GM18858 (cell line): ENCODE data around the gene ERP29.
A peak's percentile ranks its signal among the peaks of the same experiment; 100 is the strongest.
"Not testable (repeated sequence)": the region's sequence is repeated elsewhere in the genome, so short reads cannot be mapped to it uniquely, and the experiment has no call there.

Experiments
- ATAC-seq: cut with Tn5 transposase; IDR thresholded peaks from one replicate; pipeline ENCODE4 v1.9.1; 2021; ENCODE audit not compliant: unreplicated experiment

Gene ERP29

GRCh38 chr12:112012775-112013600 is at the start of gene ERP29, which contains the start of gene TMEM116:
Gene ERP29 (plus strand): TSS chr12:112013426. CDS start chr12:112013466, 40 bp downstream.
Gene TMEM116 (minus strand): TSS chr12:112013165. CDS start chr12:112005270, 7,895 bp downstream.
- ATAC-seq, result peak; percentile 42

GRCh38 chr12:111964935-111965334 is 48.3 kb upstream of the ERP29 start:
- ATAC-seq, result no peak

- ATAC-seq, result no peak
These were observed 41.4 kb upstream of the ERP29 start for GRCh38 chr12:111971800-111972199.

GRCh38 chr12:111975161-111975931 is 37.9 kb upstream of the ERP29 start:
- no peak for ATAC-seq

- no peak for ATAC-seq
These were observed 36.9 kb upstream of the ERP29 start for GRCh38 chr12:111976291-111976690.

GRCh38 chr12:111976860-111977259 is 36.4 kb upstream of the ERP29 start:
- no peak for ATAC-seq

- ATAC-seq, result no peak
These were observed 34.7 kb upstream of the ERP29 start for GRCh38 chr12:111978545-111978944.

- ATAC-seq, result no peak
These were observed 32.6 kb upstream of the ERP29 start for GRCh38 chr12:111980598-111980997.

GRCh38 chr12:111981987-111982386 is 31.2 kb upstream of the ERP29 start:
- no peak for ATAC-seq

GRCh38 chr12:111984820-111985219 is 28.4 kb upstream of the ERP29 start:
- no peak for ATAC-seq

- no peak for ATAC-seq
These were observed 21.7 kb upstream of the ERP29 start for GRCh38 chr12:111991535-111991934.

- ATAC-seq, result no peak
These were observed 21.3 kb upstream of the ERP29 start for GRCh38 chr12:111991946-111992345.

GRCh38 chr12:111992464-111992863 is 20.8 kb upstream of the ERP29 start:
- no peak for ATAC-seq

- ATAC-seq, result no peak
These were observed 19.7 kb upstream of the ERP29 start for GRCh38 chr12:111993292-111994150.

- not testable (repeated sequence) for ATAC-seq
These were observed 18.8 kb upstream of the ERP29 start for GRCh38 chr12:111994211-111995111.

GRCh38 chr12:111995782-111996480 is 17.3 kb upstream of the ERP29 start:
- ATAC-seq, result no peak

- no peak for ATAC-seq
These were observed 15.9 kb upstream of the ERP29 start for GRCh38 chr12:111997300-111997699.

- no peak for ATAC-seq
These were observed 15.2 kb upstream of the ERP29 start for GRCh38 chr12:111998015-111998414.

- ATAC-seq, result not testable (repeated sequence)
These were observed 14.1 kb upstream of the ERP29 start for GRCh38 chr12:111999129-111999528.
